AG04450 (cell line): ENCODE measurements around the gene LRRC8D. TPM values are rescaled to one million over a fixed set of nuclear protein-coding genes. Genes with fewer than 3 reads are reported as not detected.

Experiments used
- CTCF ChIA-PET: fragments of 300-600, 350-600 bp; formaldehyde crosslinking; extraction: SDS; loops from one replicate; lab custom pipeline; 2022; ENCODE audit warnings: antibody characterized with exemption, inconsistent platforms; lab: Charles Lee
- POLR2A ChIA-PET: fragments of 350-600 bp; formaldehyde crosslinking; extraction: SDS; loops from one replicate; lab custom pipeline; 2021; ENCODE audit warnings: antibody characterized with exemption, inconsistent platforms; lab: Yijun Ruan, JAX
- DNase-seq: peaks from one replicate; pipeline ENCODE4 v3.0.0-alpha.2; 2011; ENCODE audit warnings: low read depth, low spot score
- H3K27ac ChIP-seq: one replicate; pipeline ENCODE4 v1.5.1; 2012; ENCODE audit warnings: low read depth, low read length, control low read depth
- H3K27me3 ChIP-seq: one replicate; pipeline ENCODE4 v1.6.0; 2012; ENCODE audit warnings: low read length; ENCODE audit not compliant: control insufficient read depth, insufficient read depth
- H3K4me3 ChIP-seq: 2 replicates; pipeline ENCODE4 v1.5.1; 2011; ENCODE audit warnings: mild to moderate bottlenecking, low read depth, low read length, control low read depth
- H3K9me3 ChIP-seq: 2 replicates; pipeline ENCODE4 v1.5.1; 2012; ENCODE audit warnings: low read length; ENCODE audit not compliant: control insufficient read depth, insufficient read depth
- polyA plus RNA-seq: library from polyadenylated mRNA; depleted of rRNA; stranded (reverse); fragments of >200 nt; gene quantifications from 2 replicates; pipeline ENCODE4 v1.2.3, GENCODE V29; 2011
- TF ChIP-seq, protein P1 (sequence below): IDR thresholded peaks from 2 replicates; pipeline ENCODE4 v1.5.1; 2011; ENCODE audit warnings: low read depth, low read length, control low read depth, inconsistent platforms

Gene LRRC8D
- polyA plus RNA-seq, 1 experiment = 48.7 TPM

DNA sequence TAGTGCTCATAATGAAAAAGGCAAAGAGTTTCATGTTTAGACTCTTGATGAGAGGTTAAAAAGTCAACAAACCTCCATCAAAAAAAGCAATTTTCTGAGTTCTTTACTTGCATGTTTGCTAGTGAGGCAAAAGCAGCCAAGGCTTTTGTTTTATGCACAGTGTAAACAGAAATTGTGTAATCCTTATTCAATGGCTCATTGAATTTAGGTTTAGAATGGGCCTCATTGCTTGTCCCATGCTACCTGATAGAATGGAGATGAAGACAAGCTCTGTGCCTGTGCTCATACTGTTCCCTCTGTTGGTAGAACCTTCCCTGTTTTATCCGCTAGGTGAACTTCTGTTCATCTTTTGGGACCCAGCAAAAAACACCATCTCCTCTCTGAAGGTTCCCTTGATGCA, 10.0 kb upstream of the LRRC8D start:
- no peak for DNase-seq
- CTCF ChIA-PET = no interaction called here
- POLR2A ChIA-PET = no interaction called here
- no peaks in the 10 kb centered on the region for H3K9me3 ChIP-seq
- no peak overlapping the region for H3K4me3 ChIP-seq
- no peaks in the 10 kb centered on the region for H3K27me3 ChIP-seq
- no peak overlapping the region for H3K27ac ChIP-seq
- TF ChIP-seq, protein P1, sequence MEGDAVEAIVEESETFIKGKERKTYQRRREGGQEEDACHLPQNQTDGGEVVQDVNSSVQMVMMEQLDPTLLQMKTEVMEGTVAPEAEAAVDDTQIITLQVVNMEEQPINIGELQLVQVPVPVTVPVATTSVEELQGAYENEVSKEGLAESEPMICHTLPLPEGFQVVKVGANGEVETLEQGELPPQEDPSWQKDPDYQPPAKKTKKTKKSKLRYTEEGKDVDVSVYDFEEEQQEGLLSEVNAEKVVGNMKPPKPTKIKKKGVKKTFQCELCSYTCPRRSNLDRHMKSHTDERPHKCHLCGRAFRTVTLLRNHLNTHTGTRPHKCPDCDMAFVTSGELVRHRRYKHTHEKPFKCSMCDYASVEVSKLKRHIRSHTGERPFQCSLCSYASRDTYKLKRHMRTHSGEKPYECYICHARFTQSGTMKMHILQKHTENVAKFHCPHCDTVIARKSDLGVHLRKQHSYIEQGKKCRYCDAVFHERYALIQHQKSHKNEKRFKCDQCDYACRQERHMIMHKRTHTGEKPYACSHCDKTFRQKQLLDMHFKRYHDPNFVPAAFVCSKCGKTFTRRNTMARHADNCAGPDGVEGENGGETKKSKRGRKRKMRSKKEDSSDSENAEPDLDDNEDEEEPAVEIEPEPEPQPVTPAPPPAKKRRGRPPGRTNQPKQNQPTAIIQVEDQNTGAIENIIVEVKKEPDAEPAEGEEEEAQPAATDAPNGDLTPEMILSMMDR = no peak

DNA sequence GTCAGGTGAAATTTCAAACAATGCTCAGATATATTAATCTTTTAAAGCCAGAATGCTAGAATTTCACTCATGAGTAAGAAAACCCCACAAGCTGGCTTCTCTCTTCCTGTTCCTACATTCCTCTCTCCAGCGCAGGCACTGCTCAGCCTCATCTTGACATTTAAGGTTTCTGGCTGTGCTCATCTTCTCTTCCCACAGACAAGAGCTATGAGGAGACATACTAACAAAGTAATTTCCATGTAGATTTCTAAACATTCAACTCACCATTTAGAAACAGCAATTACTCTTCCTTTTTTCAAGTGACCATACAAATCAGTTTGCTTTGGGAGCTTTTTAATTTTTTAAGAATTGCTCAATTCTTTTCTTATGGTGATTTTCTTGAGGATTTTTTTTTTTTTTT, 7.8 kb upstream of the LRRC8D start:
- no peak for DNase-seq
- no peaks in the 10 kb centered on the region for H3K9me3 ChIP-seq
- no peak overlapping the region for H3K4me3 ChIP-seq
- ChIA-PET CTCF (interaction anchor here (0.9 to 1.0 kb wide), 2 partner anchors 8 to 175 kb away, joined by 3 to 4 read pairs; no protein-coding TSS in a partner anchor), POLR2A (interaction anchor here (0.5 to 1.0 kb wide), 3 partner anchors 8 to 173 kb away, joined by 4 to 5 read pairs (median 4); partner anchors contain the start of gene LRRC8D)
- H3K27ac ChIP-seq = no peak overlapping the region
- no peaks in the 10 kb centered on the region for H3K27me3 ChIP-seq
- TF ChIP-seq, protein P1 = no peak

DNA sequence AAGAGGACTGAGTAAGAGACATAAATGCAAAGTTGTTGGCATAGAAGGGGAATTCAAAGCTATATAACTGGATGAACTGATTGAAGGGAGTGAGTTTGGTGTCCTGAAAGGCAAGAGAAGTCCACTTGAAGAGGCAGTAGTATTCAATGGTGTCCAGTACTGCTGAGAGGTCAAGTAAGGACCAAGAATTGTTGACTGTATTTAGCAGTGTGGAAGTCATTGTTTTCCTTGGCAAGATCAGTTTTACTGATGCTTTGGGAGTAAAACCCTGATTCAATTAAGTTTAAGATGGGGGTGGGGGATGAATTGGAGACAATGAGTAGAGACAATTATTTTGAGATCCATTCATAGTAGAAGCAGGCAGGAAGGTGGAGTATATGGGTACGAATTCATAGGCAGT, 5.8 kb upstream of the LRRC8D start:
- H3K4me3 ChIP-seq = no peak overlapping the region
- no peak overlapping the region for H3K27ac ChIP-seq
- CTCF ChIA-PET = interaction anchor here (1.3 kb wide), 2 partner anchors 34 to 52 kb away, joined by 3 read pairs; no protein-coding TSS in a partner anchor
- H3K9me3 ChIP-seq = no peaks in the 10 kb centered on the region
- TF ChIP-seq, protein P1 = no peak
- POLR2A ChIA-PET = no interaction called here
- DNase-seq = no peak
- peaks cover 4% of the 10 kb centered on the region for H3K27me3 ChIP-seq

GRCh38 chr1:89815611-89816010, 5.2 kb upstream of the LRRC8D start:
- ChIA-PET CTCF (interaction anchor here (0.6 kb wide), 1 partner anchor 11 kb away, joined by 3 read pairs; no protein-coding TSS in a partner anchor), POLR2A (no interaction called here)
- TF ChIP-seq, protein P1 = no peak
- no peak for DNase-seq
- Histone ChIP-seq H3K27ac (no peak overlapping the region), H3K4me3 (no peak overlapping the region), H3K9me3 (no peaks in the 10 kb centered on the region; the same call in 1 of the 2 replicates), H3K27me3 (peaks cover 4% of the 10 kb centered on the region)

GRCh38 chr1:89816366-89816765, 4.5 kb upstream of the LRRC8D start:
- ChIA-PET CTCF (no interaction called here), POLR2A (no interaction called here)
- H3K27me3 ChIP-seq = peaks cover 4% of the 10 kb centered on the region
- H3K27ac ChIP-seq = no peak overlapping the region
- DNase-seq = no peak
- H3K4me3 ChIP-seq = no peak overlapping the region
- TF ChIP-seq, protein P1 = no peak
- H3K9me3 ChIP-seq = no peaks in the 10 kb centered on the region; the same call in 1 of the 2 replicates
